GM19395 (cell line): ENCODE data around the gene STK36.

ENCODE experiments used
- ATAC-seq: cut with Tn5 transposase; IDR thresholded peaks from one replicate; pipeline ENCODE4 v1.9.1; 2021; ENCODE audit warnings: mild to moderate bottlenecking, moderate library complexity; ENCODE audit not compliant: unreplicated experiment

STK36 gene

GRCh38 chr2:218745160-218745558, 73.3 kb downstream of the STK36 start:
- no peak for ATAC-seq

GRCh38 chr2:218745559-218746469, 73.9 kb downstream of the STK36 start:
- ATAC-seq, result no peak

- no peak for ATAC-seq
Observed at GRCh38 chr2:218746470-218746795, 74.5 kb downstream of the STK36 start.

- no peak for ATAC-seq
Observed at GRCh38 chr2:218746960-218747359, 75.1 kb downstream of the STK36 start.

- no peak for ATAC-seq
Observed at GRCh38 chr2:218748741-218749441, 77.0 kb downstream of the STK36 start.
